Activated CD8-positive, alpha-beta memory T cell treated with anti-CD3 and anti-CD28 coated beads for 4 hours (primary cell): Measurements from ENCODE around the gene CNTRL.

Experiments used
- DNase-seq, 2 donors: peaks; one replicate each; pipeline ENCODE4 v3.0.0-alpha.2; 2020; ENCODE audit warnings: low read depth in 2 of 2

The CNTRL gene

GRCh38 chr9:121201738-121202533, 127.2 kb downstream of the CNTRL start, which contains the start of gene RAB14:
RAB14 (minus strand) TSS chr9:121201869; CDS start chr9:121193412, 8,457 bp downstream.
- DNase-seq: peak; percentile 100

- no peak for DNase-seq
Measured at GRCh38 chr9:121204121-121204520, 129.4 kb downstream of the CNTRL start.

DNA sequence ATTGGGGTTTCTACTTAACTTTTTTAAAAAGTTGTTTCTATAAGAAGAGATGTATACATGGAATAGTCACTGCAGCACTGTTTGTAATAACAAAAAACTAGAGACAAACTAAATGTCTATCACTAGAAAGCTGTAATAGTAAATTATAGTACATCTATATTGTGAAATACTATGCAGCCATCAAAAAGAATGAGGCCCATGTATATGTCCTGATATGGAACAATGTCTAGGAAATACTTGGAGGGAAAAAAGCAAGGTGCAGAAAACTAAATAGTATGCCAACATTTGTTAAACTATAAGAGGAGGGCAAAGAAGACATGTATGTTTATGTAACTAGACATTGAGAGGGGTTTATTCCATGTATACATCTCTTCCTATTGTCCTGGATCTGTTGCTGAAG, 129.9 kb downstream of the CNTRL start:
- DNase-seq: no peak

GRCh38 chr9:121206516-121207370, 132.0 kb downstream of the CNTRL start:
- no peak for DNase-seq

- DNase-seq: no peak
Measured at GRCh38 chr9:121207371-121207940, 132.7 kb downstream of the CNTRL start.

DNA sequence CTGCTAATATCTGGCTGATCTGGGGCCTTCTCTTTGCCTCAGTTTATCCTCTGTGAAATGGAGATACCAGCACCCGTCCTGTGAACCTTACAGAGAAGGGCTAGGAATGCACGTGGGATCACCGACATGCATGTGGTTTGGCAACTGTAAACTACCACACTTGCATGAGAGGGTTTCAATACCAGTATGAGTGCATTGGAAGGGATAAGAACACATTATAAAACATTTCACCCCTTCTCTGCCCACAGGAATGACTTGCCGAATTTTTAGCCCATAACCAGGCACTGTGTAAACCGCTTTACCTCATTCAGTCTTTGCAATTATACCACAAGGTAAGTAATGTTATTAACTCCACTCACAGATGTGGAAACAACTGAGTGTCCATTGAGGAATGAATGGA, 135.8 kb downstream of the CNTRL start:
- no peak for DNase-seq

DNA sequence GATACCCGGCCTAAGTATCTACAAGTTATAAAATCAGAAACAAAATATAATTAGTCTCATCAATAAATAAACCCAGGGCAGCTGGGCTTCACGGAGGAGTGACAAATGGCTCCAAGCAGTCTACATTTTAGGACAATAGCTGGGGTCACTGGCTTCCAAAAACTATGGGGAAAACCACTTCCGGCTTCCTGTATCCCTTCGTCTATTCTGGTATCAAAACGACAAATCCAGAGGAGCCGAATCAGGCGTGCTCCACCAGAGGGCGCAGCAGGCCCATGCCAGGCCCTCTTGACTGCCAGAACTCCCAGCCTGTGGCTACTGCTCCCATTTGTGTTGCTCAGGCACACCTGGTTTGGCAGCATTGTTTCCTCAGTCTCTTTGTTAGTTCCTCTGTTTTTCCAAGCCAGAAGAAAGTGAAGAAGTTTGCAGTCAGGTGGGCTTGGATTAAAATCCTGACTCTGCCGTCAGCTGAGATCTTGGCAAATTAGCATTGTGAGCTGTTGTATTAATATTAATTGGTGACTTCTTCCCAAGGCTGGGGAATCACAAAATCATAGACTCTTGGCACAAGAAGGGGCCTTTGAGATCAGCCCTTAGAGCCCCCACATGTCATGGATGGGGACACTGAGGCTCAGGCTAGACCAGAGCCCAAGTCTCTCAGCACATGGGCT, 138.5 kb downstream of the CNTRL start:
- DNase-seq: peak; percentile 14 to 21

DNA sequence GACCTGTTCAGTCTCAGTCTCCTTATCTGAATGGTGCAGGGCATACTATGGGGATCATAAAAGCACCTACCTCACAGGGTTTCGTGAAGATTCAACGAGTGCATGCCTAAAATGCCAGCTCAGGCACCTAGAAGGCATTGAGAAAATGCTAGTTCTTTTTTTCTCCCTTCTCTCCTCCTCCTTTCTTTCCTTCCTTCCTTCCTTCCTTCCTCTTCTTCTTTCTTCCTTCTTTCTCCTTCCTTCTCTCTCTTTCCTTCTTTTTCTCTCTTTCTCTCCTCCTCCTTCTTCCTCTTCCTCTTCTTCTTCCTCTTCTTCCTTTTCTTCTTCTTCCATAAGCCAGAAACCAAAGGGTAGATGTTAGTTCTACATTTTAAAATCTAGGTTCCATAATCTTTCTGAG, 139.2 kb downstream of the CNTRL start:
- DNase-seq: no peak

GRCh38 chr9:121216271-121216805, 141.6 kb downstream of the CNTRL start:
- DNase-seq: no peak

DNA sequence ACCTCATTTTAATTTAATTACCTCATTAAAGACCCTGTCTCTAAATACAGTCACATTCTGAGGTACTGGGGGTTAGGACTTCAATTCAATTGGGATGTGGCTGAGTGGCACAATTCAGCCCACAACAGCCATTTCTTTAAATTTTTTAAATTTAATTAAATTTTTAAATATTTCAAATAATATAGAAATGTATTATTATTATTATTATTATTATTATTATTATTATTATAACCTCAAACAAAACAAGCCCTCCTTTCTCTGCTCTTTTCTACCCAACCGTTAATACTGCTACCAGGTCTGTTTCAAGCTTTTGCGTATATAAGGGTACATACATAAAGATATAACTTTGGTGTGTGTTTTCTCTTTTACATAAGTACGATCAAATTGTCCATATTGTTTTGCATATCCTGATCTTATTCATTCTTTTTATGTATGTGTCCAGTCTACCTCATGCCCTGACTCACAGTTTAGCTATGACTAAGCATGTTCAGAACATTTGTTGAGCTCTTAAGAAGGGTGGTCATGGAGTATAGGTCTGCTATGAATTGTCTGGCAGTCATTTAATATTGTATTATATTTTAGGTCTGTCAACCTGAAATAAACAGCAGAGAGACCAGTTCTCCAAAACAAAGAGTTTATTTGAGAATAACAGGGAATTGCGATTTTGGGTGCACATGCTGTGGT, 143.0 kb downstream of the CNTRL start:
- DNase-seq: no peak

GRCh38 chr9:121218357-121219027, 143.7 kb downstream of the CNTRL start:
- no peak for DNase-seq

DNA sequence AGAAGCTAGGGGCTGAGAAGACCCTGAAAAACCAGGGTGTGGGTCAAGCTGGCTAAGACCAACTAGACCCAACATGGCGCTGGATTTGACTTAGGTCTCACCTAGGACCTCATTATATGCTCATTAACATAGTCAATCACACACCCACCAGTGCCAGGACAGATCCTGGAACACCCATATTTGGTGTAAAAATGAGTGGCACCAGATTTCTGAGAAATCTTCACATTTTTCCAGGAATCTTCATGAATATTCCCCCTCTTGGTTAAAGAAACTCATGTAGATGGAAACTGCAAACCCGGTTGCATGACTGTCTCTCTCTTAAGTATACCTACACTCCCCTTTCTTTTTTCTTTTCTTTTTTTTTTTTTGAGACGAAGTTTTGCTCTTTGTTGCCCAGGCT, 144.8 kb downstream of the CNTRL start:
- no peak for DNase-seq

DNA sequence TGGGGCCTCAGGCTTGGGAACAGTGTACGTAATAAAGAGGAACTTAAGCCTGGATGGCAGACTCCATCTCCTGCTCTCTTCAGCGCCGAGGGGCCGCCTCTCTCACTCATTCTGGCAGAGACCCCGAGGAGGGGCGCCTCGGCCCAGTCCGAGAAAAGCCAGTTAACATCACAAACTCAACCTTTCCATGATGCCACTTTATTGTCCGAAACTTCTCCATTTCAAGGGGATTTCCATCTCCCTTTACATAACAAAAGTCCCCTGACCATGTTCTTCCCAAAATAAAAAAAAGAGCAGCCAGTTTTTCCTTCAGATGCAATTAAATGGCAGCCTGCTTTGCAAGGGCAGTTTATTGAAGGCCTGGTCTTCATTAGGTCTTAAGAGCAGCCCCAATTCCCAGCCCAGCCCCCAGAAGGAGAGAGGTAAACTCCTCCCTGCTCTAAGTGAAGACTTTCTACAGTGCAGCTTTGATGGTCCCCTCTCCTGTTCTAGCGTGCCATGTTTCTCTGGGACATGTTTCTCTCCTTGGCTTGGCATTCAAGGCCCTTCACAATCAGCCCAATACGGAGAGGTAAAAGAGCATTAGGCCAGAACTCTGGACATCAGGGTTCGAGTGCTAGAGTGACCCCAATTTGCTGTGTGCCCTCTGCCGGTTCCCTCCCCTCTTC, 146.4 kb downstream of the CNTRL start:
- no peak for DNase-seq

DNA sequence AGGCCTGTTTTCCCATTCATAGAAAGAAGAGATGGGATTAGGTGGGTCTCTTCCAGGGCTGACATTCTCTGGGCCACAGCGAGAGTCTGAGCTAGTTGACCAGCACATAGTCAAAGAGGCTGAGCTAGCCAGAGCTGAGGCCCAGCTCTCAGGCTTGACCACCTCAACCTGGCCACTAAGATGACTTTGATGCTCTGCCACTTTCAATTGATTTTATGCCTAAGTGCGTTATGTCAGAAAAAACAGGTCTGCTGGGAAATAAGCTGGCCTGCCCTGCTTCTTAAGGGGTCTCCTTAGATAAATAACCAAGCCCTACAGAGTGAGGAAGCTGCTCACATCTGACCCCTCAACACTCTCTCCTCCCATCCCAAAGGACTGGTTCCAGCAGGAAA, 146.9 kb downstream of the CNTRL start:
- DNase-seq: no peak

GRCh38 chr9:121222524-121223171, 147.9 kb downstream of the CNTRL start:
- DNase-seq: no peak

GRCh38 chr9:121225240-121225639, 150.5 kb downstream of the CNTRL start:
- no peak for DNase-seq

GRCh38 chr9:121226175-121226574, 151.4 kb downstream of the CNTRL start:
- no peak for DNase-seq
